GM23338 (cell line): ENCODE measurements around the gene HERC5. TPM values are rescaled to one million over a fixed set of nuclear protein-coding genes. Genes with fewer than 3 reads are reported as not detected.

Experiments used
- ATAC-seq: fragments of 200-7000 bp; cut with Tn5 transposase; 3 replicates; pipeline ENCODE4 v1.9.1; 2020
- DNase-seq: peaks from one replicate; pipeline ENCODE4 v3.0.0-alpha.2; 2015; ENCODE audit warnings: low spot score
- H2AFZ ChIP-seq: fragments of 200-600 bp; sonication (generic); 2 replicates; pipeline ENCODE4 v1.8.0; 2016; ENCODE audit warnings: antibody characterized with exemption, mild to moderate bottlenecking, moderate library complexity
- H3F3A ChIP-seq: fragments of 200-600 bp; sonication (generic); replicated peaks from 2 replicates; pipeline ENCODE4 v1.8.0; 2017; ENCODE audit warnings: antibody characterized with exemption, mixed run types, low read depth
- H3K27ac ChIP-seq: fragments of 200-600 bp; sonication (generic); 2 replicates; pipeline ENCODE4 v1.6.1; 2016; ENCODE audit warnings: low read depth
- H3K27me3 ChIP-seq: fragments of 200-600 bp; sonication (generic); 2 replicates; pipeline ENCODE4 v1.8.0; 2016; ENCODE audit warnings: mild to moderate bottlenecking, mixed run types, moderate library complexity; ENCODE audit not compliant: insufficient read depth
- H3K36me3 ChIP-seq: fragments of 200-600 bp; sonication (generic); 2 replicates; pipeline ENCODE4 v1.8.0; 2016; ENCODE audit warnings: mild to moderate bottlenecking; ENCODE audit not compliant: insufficient read depth
- H3K4me1 ChIP-seq: fragments of 200-600 bp; sonication (generic); 2 replicates; pipeline ENCODE4 v1.8.0; 2016; ENCODE audit warnings: mild to moderate bottlenecking, moderate library complexity; ENCODE audit not compliant: insufficient read depth
- H3K4me2 ChIP-seq: fragments of 200-600 bp; sonication (generic); 2 replicates; pipeline ENCODE4 v1.7.1; 2017; ENCODE audit warnings: mixed run types
- H3K4me3 ChIP-seq: fragments of 200-600 bp; sonication (generic); 2 replicates; pipeline ENCODE4 v1.6.1; 2016; ENCODE audit warnings: mixed run types
- H3K79me2 ChIP-seq: fragments of 200-600 bp; sonication (generic); replicated peaks from 2 replicates; pipeline ENCODE4 v1.8.0; 2017; ENCODE audit warnings: mild to moderate bottlenecking; ENCODE audit not compliant: insufficient read depth
- H3K9me2 ChIP-seq: fragments of 200-600 bp; sonication (generic); 2 replicates; pipeline ENCODE4 v1.8.0; 2017; ENCODE audit not compliant: insufficient read depth
- H4K20me1 ChIP-seq: fragments of 200-600 bp; sonication (generic); replicated peaks from 2 replicates; pipeline ENCODE4 v1.8.0; 2017; ENCODE audit warnings: mild to moderate bottlenecking; ENCODE audit not compliant: insufficient read depth
- H3K27ac Mint-ChIP-seq: 2 replicates; pipeline ENCODE4 v1.8.0; 2020; ENCODE audit warnings: inconsistent platforms, mild to moderate bottlenecking, moderate library complexity, mixed read lengths
- H3K27me3 Mint-ChIP-seq: 3 replicates; pipeline ENCODE4 v1.8.0; 2022; ENCODE audit warnings: low read depth, mild to moderate bottlenecking, moderate library complexity, mixed read lengths, inconsistent platforms; ENCODE audit not compliant: insufficient read depth, poor library complexity
- H3K36me3 Mint-ChIP-seq: 3 replicates; pipeline ENCODE4 v1.8.0; 2021; ENCODE audit warnings: low read depth, mild to moderate bottlenecking, inconsistent platforms, moderate library complexity, mixed read lengths
- H3K4me1 Mint-ChIP-seq: 3 replicates; pipeline ENCODE4 v1.8.0; 2020; ENCODE audit warnings: mild to moderate bottlenecking, inconsistent platforms, mixed read lengths
- H3K4me3 Mint-ChIP-seq: 3 replicates; pipeline ENCODE4 v1.8.0; 2021; ENCODE audit warnings: moderate library complexity, mild to moderate bottlenecking, inconsistent platforms, mixed read lengths
- H3K9me3 Mint-ChIP-seq: 3 replicates; pipeline ENCODE4 v1.8.0; 2020; ENCODE audit warnings: moderate library complexity, mild to moderate bottlenecking, inconsistent platforms, mixed read lengths
- CREB1 ChIP-seq: fragments of 250-450 bp; sonication (Bioruptor Pico); IDR thresholded peaks from 2 replicates; pipeline ENCODE4 v1.5.0; 2020; ENCODE audit warnings: low read depth, mild to moderate bottlenecking, moderate library complexity
- CTCF ChIP-seq, 2 experiments: fragments of 200-600 bp in 1 of 2; sonication (generic) in 1 of 2; conservative IDR thresholded peaks; 2 replicates each; pipeline versions ENCODE4 v1.5.1 to v1.6.1; 2016 to 2017; ENCODE audit warnings: antibody characterized with exemption in 2 of 2, low read depth in 2 of 2, mild to moderate bottlenecking in 2 of 2, moderate library complexity in 1 of 2
- ETS1 ChIP-seq: IDR thresholded peaks from 2 replicates; pipeline ENCODE4 v1.6.1; 2016; ENCODE audit warnings: antibody characterized with exemption
- EZH2 ChIP-seq: fragments of 200-600 bp; sonication (generic); IDR thresholded peaks from one replicate; pipeline ENCODE4 v1.8.0; 2017; ENCODE audit warnings: antibody characterized with exemption, mild to moderate bottlenecking, low read depth; ENCODE audit not compliant: unreplicated experiment
- EZH2phosphoT487 ChIP-seq: fragments of 200-600 bp; sonication (generic); IDR thresholded peaks from one replicate; pipeline ENCODE4 v1.8.1; 2018; ENCODE audit warnings: antibody characterized with exemption; ENCODE audit not compliant: unreplicated experiment
- JUNB ChIP-seq: IDR thresholded peaks from one replicate; pipeline ENCODE4 v1.6.1; 2016; ENCODE audit warnings: antibody characterized with exemption; ENCODE audit not compliant: unreplicated experiment
- NANOG ChIP-seq: IDR thresholded peaks from 2 replicates; pipeline ENCODE4 v1.6.1; 2016; ENCODE audit warnings: antibody characterized with exemption, borderline replicate concordance
- POLR2AphosphoS5 ChIP-seq: IDR thresholded peaks from 2 replicates; pipeline ENCODE4 v1.6.1; 2016; ENCODE audit warnings: antibody characterized with exemption, low read depth
- REST ChIP-seq: IDR thresholded peaks from one replicate; pipeline ENCODE4 v1.6.1; 2018; ENCODE audit warnings: antibody characterized with exemption; ENCODE audit not compliant: unreplicated experiment
- STAT1 ChIP-seq: IDR thresholded peaks from one replicate; pipeline ENCODE4 v1.6.1; 2016; ENCODE audit warnings: antibody characterized with exemption; ENCODE audit not compliant: unreplicated experiment
- ZNF114 ChIP-seq: fragments of 250-450 bp; sonication (Bioruptor Pico); IDR thresholded peaks from 2 replicates; pipeline ENCODE4 v1.5.0; 2020; ENCODE audit warnings: mild to moderate bottlenecking, moderate library complexity
- ZNF331 ChIP-seq: fragments of 250-450 bp; sonication (Bioruptor Pico); IDR thresholded peaks from 2 replicates; pipeline ENCODE4 v1.5.0; 2020; ENCODE audit warnings: low read depth, mild to moderate bottlenecking, moderate library complexity
- ZNF462 ChIP-seq: fragments of 250-450 bp; sonication (Bioruptor Pico); IDR thresholded peaks from 2 replicates; pipeline ENCODE4 v1.5.0; 2020; ENCODE audit warnings: mild to moderate bottlenecking, moderate library complexity
- polyA plus RNA-seq: library from polyadenylated mRNA; unstranded; fragments of >200 nt; fragmentation: Nextera tagmentation; extraction: Ambion mirVana; gene quantifications from 2 replicates; pipeline ENCODE4 v1.2.1, GENCODE V29; 2016
- total RNA-seq: library from RNA; depleted of rRNA; stranded (reverse); fragments of >200 nt; shearing (Covaris generic); gene quantifications from 2 replicates; pipeline ENCODE4 v1.2.3, GENCODE V29; 2014

The HERC5 gene
- total and polyA plus RNA-seq, 2 experiments from 2014 or later: 22.8 to 25.1 TPM

DNA sequence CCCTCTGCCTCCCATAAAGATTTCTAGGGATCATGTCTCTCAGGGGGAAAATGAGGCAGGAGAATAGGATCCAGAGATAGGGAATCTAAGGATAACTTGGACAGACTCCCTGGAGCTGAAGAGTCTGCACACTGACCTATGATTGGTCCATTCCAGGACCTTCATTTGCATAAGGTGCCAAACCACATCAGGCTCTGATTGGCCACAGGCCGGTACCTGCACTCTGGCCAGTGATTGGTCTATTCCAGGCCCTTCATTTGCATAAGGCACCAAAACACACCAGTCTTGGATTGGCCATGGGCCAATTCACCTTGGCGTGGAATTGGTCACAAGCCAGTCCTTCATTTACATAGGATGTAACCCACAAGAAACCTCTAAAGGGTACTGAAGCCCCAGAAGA, 4.0 kb upstream of the HERC5 start:
- peaks cover 4% of the 10 kb centered on the region for H3K27me3 ChIP-seq
- peaks cover 12% of the 10 kb centered on the region for H3K4me1 ChIP-seq
- DNase-seq (no peak), ATAC-seq (no peak)
- H3K9me2 ChIP-seq: 0 out of 2 replicates have a peak, but pooled peaks cover 8% of the 10 kb centered on the region
- no peak overlapping the region for H2AFZ ChIP-seq
- H3K27ac ChIP-seq: no peak overlapping the region
- H3K9me3 Mint-ChIP-seq: peaks cover 3% of the 10 kb centered on the region
- H4K20me1 ChIP-seq: 0 out of 2 replicates have a peak, but pooled peaks cover 3% of the 10 kb centered on the region
- peaks cover 2% of the 10 kb centered on the region; the same call in 2 of the 3 replicates for H3K4me1 Mint-ChIP-seq
- no peak overlapping the region for H3K27ac Mint-ChIP-seq
- no peaks in the 10 kb centered on the region for H3K36me3 ChIP-seq
- no peak overlapping the region for H3K4me3 Mint-ChIP-seq
- peaks cover 8% of the 10 kb centered on the region for H3K36me3 Mint-ChIP-seq
- H3K4me2 ChIP-seq: no peak overlapping the region
- no peak overlapping the region for H3K4me3 ChIP-seq
- TF ChIP-seq EZH2: no peak
- TF ChIP-seq CREB1 (CRISPR knock-in tag): no peak
- TF ChIP-seq STAT1: no peak
- TF ChIP-seq NANOG: no peak
- no peak for TF ChIP-seq ZNF462
- TF ChIP-seq ETS1: no peak
- no peak for TF ChIP-seq CTCF (conservative IDR thresholded peaks at IDR 0.05; ENCODE audit: low read depth in 2 of 2)
- no peak for TF ChIP-seq EZH2phosphoT487
- TF ChIP-seq ZNF331 (CRISPR knock-in tag): no peak
- TF ChIP-seq ZNF114 (CRISPR knock-in tag): no peak
- TF ChIP-seq JUNB: no peak
- TF ChIP-seq POLR2AphosphoS5: no peak
- TF ChIP-seq REST: no peak
- no peaks in the 10 kb centered on the region for H3K79me2 ChIP-seq
- H3F3A ChIP-seq: no peaks in the 10 kb centered on the region
- peaks cover 15% of the 10 kb centered on the region for H3K27me3 Mint-ChIP-seq
